Measurements from ENCODE around the gene CACNA1C. TPM values are rescaled to one million over a fixed set of nuclear protein-coding genes. Genes with fewer than 3 reads are reported as not detected.

Gene CACNA1C
- total and polyA plus RNA-seq, 2 of the 4 experiments (the other 2 are of a cell fraction): 1.6 to 2.6 TPM

DNA sequence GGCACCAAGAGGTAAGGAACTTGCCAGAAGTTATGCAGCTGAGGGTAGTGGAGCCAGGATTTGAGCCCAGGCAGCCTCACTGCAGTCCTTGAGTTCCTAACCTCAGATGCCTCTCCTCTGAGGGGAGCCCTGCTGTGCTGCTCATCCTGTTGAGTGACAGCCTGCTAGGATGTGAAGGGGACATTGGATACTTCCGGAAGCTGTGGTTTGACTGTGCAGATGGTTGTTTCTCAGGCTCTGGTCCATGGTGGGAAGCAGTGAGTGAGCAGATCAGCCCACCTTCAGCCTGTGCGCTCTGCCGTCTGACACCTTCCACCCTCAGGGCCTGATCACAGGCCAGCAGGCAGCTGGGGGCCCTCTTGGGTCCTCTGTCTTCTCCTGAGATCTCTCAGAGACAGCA, 253.2 kb downstream of the CACNA1C start:
- H3K56ac ChIP-seq (ENCODE audit: extremely low read depth, insufficient read depth, low read length): no peak overlapping the region
- no peaks in the 10 kb centered on the region; the same call in 1 of the 2 replicates for H3K9me3 ChIP-seq (ENCODE audit: control insufficient read depth, insufficient read depth, low read length)
- H4K20me1 ChIP-seq (ENCODE audit: insufficient read depth, low read length): peaks cover 4% of the 10 kb centered on the region
- peak overlapping the region; percentile 18; the same call in 1 of the 2 replicates for H2AK5ac ChIP-seq (ENCODE audit: low read depth, low read length)
- H2AFZ ChIP-seq (replicated peaks; ENCODE audit: low read length, poor library complexity): no peak overlapping the region
- peak overlapping the region; percentile 53 for H3K4ac ChIP-seq (ENCODE audit: low read depth, low read length)
- no peak overlapping the region for H3K4me3 ChIP-seq (ENCODE audit: insufficient read depth, low read depth, low read length)
- peak overlapping the region; percentile 57; the same call in 1 of the 2 replicates for H2BK20ac ChIP-seq (ENCODE audit: low read depth, low read length)
- H3K79me1 ChIP-seq (ENCODE audit: low read depth in 1 of 2, low read length in 2 of 2): peaks cover 4 to 9% of the 10 kb centered on the region in 2 experiments; a peak in 2 of 4 replicates
- in situ Hi-C loops (cut with MboI; ENCODE audit: low sequenced_read_pairs): no loop called here
- no peak for TF ChIP-seq POLR2A (IDR thresholded peaks at IDR 0.05; ENCODE audit: low read depth, low read length)
- no peak for TF ChIP-seq MXI1 (IDR thresholded peaks at IDR 0.05; ENCODE audit: borderline replicate concordance, low read depth, low read length)
- no peak for TF ChIP-seq CHD1 (IDR thresholded peaks at IDR 0.05; ENCODE audit: low read depth, low read length)
- TF ChIP-seq NFE2L2 (IDR thresholded peaks at IDR 0.05; ENCODE audit: low read depth, low read length): no peak
- TF ChIP-seq SMC3 (IDR thresholded peaks at IDR 0.05; ENCODE audit: low read depth, low read length): no peak
- TF ChIP-seq, protein P1, sequence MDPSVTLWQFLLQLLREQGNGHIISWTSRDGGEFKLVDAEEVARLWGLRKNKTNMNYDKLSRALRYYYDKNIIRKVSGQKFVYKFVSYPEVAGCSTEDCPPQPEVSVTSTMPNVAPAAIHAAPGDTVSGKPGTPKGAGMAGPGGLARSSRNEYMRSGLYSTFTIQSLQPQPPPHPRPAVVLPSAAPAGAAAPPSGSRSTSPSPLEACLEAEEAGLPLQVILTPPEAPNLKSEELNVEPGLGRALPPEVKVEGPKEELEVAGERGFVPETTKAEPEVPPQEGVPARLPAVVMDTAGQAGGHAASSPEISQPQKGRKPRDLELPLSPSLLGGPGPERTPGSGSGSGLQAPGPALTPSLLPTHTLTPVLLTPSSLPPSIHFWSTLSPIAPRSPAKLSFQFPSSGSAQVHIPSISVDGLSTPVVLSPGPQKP (IDR thresholded peaks at IDR 0.05; ENCODE audit: borderline replicate concordance, low read depth, low read length): no peak
- TF ChIP-seq, protein P2, sequence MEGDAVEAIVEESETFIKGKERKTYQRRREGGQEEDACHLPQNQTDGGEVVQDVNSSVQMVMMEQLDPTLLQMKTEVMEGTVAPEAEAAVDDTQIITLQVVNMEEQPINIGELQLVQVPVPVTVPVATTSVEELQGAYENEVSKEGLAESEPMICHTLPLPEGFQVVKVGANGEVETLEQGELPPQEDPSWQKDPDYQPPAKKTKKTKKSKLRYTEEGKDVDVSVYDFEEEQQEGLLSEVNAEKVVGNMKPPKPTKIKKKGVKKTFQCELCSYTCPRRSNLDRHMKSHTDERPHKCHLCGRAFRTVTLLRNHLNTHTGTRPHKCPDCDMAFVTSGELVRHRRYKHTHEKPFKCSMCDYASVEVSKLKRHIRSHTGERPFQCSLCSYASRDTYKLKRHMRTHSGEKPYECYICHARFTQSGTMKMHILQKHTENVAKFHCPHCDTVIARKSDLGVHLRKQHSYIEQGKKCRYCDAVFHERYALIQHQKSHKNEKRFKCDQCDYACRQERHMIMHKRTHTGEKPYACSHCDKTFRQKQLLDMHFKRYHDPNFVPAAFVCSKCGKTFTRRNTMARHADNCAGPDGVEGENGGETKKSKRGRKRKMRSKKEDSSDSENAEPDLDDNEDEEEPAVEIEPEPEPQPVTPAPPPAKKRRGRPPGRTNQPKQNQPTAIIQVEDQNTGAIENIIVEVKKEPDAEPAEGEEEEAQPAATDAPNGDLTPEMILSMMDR (conservative IDR thresholded peaks at IDR 0.05; ENCODE audit: low read depth, low read length): no peak
- no peak for TF ChIP-seq MAFK (IDR thresholded peaks at IDR 0.05; ENCODE audit: low read depth, low read length)
- H3K9me1 ChIP-seq (ENCODE audit: insufficient read depth, low read length): peaks cover 22% of the 10 kb centered on the region
- peaks cover 33% of the 10 kb centered on the region for H3K4me1 ChIP-seq (ENCODE audit: control insufficient read depth, insufficient read depth, low read length)
- peak overlapping the region; percentile 26 for H4K91ac ChIP-seq (ENCODE audit: insufficient read depth, low read depth, low read length)
- H2AK9ac ChIP-seq (replicated peaks; ENCODE audit: low read depth, low read length, poor library complexity): no peak overlapping the region
- no peak overlapping the region for H3K4me2 ChIP-seq (ENCODE audit: low read depth, low read length)
- peak overlapping the region; percentile 35; the same call in 1 of the 2 replicates for H2BK120ac ChIP-seq (ENCODE audit: low read depth, low read length)
- H3K18ac ChIP-seq (ENCODE audit: low read depth, low read length): no peak overlapping the region; the same call in 1 of the 2 replicates
- ATAC-seq (ENCODE audit: low read depth) (no peak), DNase-seq (peak; percentile 38)
- no CpG with 5 or more reads among the region's 3 CpGs for WGBS, 2 experiments (ENCODE audit: extremely low coverage in 2 of 2, insufficient read length in 1 of 2)
- dilution Hi-C loops (cut with HindIII; ENCODE audit: low sequenced_read_pairs, unreplicated experiment): no loop called here
- H3K9ac ChIP-seq (ENCODE audit: low read depth, low read length): no peak overlapping the region
- no peak overlapping the region for H3K27ac ChIP-seq (ENCODE audit: insufficient read depth, low read length)
- intact Hi-C loops (cut with micrococcal nuclease): no loop called here
- H3K27me3 ChIP-seq (ENCODE audit: control insufficient read depth, insufficient read depth, low read length): no peaks in the 10 kb centered on the region
- no peak overlapping the region for H4K5ac ChIP-seq (ENCODE audit: low read depth, low read length)
- H3K23ac ChIP-seq (ENCODE audit: low read depth, low read length): peak overlapping the region; percentile 29
- no TSS peak for BruUV-seq (replicated peaks)
- POLR2A ChIA-PET (ENCODE audit: unreplicated experiment): no interaction called here
- peak overlapping the region; percentile 59; the same call in 1 of the 3 replicates for H2BK15ac ChIP-seq (ENCODE audit: low read depth, low read length)
- CTCF ChIA-PET: no interaction called here
- 0 out of 4 replicates have a peak overlapping the region, but pooled peaks of 1 of the 2 experiments have one; percentile 26 for H4K8ac ChIP-seq (ENCODE audit: low read depth in 2 of 2, low read length in 2 of 2)
- no peaks in the 10 kb centered on the region for H3K36me3 ChIP-seq (ENCODE audit: control insufficient read depth, insufficient read depth, low read length)
- peak overlapping the region; percentile 49; the same call in 1 of the 2 replicates for H3K14ac ChIP-seq (replicated peaks; ENCODE audit: low read depth, low read length)
- H2BK5ac ChIP-seq (ENCODE audit: low read depth, low read length, poor library complexity, severe bottlenecking): no peak overlapping the region

All from IMR-90 (cell line).